ENCODE results near the gene CAPN8.

DNA sequence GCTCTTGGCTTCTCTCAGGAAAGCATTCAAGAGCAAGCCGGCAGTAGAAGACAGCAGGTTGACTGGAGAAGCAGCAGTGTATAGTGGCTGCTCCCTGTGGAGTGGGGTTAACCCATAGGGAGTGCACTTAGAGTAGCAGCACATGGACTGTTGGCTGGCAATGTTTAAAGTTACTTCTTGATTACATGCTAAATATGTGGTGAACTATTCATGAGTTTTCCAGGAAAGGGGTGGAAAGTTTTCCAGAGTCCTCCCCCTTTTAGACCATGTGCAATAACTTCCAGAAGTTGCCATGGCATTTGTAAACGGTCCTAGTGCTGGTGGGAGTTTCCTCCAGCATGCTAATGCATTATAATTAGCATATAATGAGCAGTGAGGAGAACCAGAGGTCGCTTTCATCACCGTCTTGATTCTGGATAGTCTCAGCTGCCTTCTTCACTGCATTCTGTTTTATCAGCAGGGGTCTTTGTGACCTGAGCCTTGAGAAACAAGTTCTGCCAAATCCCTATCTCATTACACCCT, 140.5 kb downstream of the CAPN8 start:
- TF ChIP-seq CTCF (optimal IDR thresholded peaks at IDR 0.05 in 1 of 3, IDR thresholded peaks at IDR 0.05 in 1 of 3, conservative IDR thresholded peaks at IDR 0.05 in 1 of 3; ENCODE audit: extremely low read depth in 1 of 3, insufficient read depth in 2 of 3, low read length in 3 of 3) (no peak), EZH2 (IDR thresholded peaks at IDR 0.05; ENCODE audit: low read length) (no peak)
